ENCODE measurements around the gene WDR45B.

DNA sequence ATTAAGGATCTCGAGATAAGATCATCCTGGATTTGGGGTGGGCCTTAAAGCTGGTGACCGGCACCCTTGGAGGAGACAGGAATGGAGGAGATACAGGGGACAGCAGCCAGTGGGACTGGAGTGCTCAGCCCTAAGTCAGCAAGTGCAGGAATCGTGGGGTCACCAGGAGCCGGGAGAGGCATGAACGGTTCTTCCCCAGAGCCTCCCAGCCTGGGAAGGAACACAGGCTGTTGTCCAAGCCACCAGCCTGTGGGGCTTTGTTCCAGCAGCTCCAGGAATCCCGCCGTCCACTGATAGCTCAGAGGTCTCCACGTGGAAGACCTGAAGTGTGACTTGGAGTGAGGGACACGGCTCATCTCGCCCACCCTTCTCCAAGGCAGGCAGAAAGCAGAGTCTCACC is 2.5 kb upstream of the WDR45B start:
- TF ChIP-seq CTCF (IDR thresholded peaks at IDR 0.05) (no peak), POLR2A (IDR thresholded peaks at IDR 0.05) (no peak), POLR2AphosphoS5 (IDR thresholded peaks at IDR 0.05) (no peak)

All from breast epithelium (tissue), 3 donors.